Left colon (tissue), 2 donors: Measurements from ENCODE around the gene AADAT. TPM values are rescaled to one million over a fixed set of nuclear protein-coding genes. Genes with fewer than 3 reads are reported as not detected.
"Not testable (repeated sequence)": the region's sequence is repeated elsewhere in the genome, so short reads cannot be mapped to it uniquely, and the experiment has no call there.

ENCODE experiments used
- ATAC-seq: fragments of 200-7000 bp; cut with Tn5 transposase; one replicate; pipeline ENCODE4 v1.9.1; 2020; ENCODE audit warnings: mild to moderate bottlenecking, moderate library complexity
- DNase-seq, 2 donors: peaks; one replicate each; pipeline ENCODE4 v3.0.0-alpha.2; 2020
- intact Hi-C, 2 donors: fragments of 100-400 bp; cut with DNase I in 1 of 2; cut with micrococcal nuclease in 1 of 2; formaldehyde crosslinking; loops; one replicate each; pipeline versions ENCODE4 v1.11.2 to v1.14.0; 2022; cut with DNase I, micrococcal nuclease
- long read RNA-seq: library from polyadenylated mRNA; unstranded; transcript quantifications from one replicate; pipeline ENCODE4 v2.0.0, GENCODE V29; 2021
- total RNA-seq, 2 donors: library from RNA; stranded (reverse); fragmentation: NEBNext Ultra II Directional; extraction: Animal tissue kit (Norgen Biotek cat#: 25700); gene quantifications; one replicate each; pipeline ENCODE4 v1.2.1, GENCODE V29; 2021
- donor health status: DM: no; HTN: no; CAD: no.
- donor health status: DM: yes; HTN: yes; CAD: no.

The AADAT gene
- 1 to 10 TPM; 3.8 to 4.0 TPM for total RNA-seq
- long read RNA-seq, partial matches to known transcripts = 0 of 3 reads
- long read RNA-seq, other reads (novel, unspliced or antisense) = 1 of 3 reads

DNA sequence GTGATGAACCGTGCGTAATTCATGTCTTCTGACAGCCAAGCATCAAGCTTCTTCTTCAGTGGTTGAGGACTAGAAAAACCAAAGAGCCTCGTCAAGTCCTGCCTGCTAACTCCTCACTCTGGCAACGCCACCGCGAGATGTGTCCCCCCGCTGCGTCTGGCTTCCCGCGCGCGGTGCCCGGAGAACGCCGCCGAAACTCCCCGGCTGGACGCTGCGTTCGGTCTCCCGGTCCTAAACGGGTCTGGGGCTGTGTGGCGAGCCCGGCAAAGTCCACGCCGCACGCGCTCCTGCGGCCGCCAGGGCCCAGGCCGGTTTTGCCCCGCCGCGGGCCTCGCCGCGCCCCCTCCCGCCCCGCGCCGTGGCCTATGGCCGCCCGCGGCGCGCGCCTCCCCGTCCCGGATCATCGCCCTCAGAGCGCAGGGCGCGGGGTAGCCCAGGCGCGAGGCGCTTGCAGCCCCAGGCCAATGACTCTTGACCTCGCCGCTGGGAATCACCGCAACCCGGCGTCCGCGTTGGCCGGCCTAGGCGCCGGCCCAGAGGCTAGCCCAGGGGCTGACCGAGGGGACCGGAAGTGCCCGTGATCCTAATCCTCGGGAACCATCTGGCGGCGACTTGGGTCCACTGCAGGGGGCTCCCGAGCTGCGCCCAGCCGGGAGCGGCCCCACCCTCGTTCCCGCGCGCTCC is at the start of gene AADAT:
Gene AADAT, minus strand, starts transcription at position 289 of the 684 bp plus-strand sequence. Its CDS starts 266 bp downstream, at position 23.
- ATAC-seq (peak; percentile 96), DNase-seq (peak; percentile 75 to 80)
- intact Hi-C loops = no loop called here

DNA sequence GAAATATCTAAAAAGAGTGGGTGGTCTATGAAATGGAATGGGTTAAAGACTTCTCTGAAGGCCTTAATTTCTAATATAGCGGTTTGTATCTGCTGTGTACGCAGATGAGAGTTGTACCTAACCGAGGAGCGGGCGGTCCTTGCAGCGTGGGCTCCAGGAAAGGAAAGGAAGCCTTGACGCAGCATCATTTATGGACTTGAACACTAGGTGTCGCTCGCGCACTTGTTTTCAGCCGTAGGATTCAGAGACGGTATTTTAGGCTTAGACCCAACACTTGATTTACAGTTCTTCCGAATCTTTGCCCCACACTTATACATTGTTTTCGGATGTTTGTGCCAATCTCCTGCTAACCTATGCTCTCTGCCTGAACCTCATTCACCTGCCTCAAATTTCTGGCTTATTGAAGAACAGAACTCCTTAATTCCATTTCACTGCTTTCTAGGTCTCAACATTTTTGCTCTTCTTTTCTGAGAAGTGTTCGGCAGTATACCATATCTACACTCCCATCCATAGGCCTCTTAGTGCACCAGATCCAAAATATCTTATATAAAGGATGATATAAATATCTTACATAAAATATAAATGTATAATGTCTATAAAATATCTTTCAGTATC is 48.9 kb upstream of the AADAT start:
- intact Hi-C loops = loop anchor here in 1 of 2 donors (5.0 kb wide), 1 partner anchor 124 kb away; no protein-coding TSS in a partner anchor
- DNase-seq (peak; percentile 35 to 81), ATAC-seq (peak; percentile 68)

DNA sequence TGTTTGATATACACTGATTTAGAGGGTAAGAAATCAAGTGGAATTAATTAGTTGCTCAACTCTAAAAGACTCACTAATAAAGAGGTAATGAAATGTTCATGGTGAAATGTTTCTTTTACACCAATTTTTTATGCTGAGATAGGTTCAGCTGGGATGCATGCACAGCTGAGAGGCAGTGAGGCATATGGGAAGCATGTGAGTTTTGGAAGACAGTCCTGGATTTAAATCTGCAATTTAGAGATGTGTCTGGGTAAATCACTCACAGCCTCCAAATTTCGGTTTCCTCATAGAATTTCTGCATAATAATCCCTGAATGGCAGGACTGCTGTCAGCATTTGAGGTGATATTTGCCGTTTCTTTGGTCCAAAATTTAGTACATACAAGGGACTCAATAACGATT is 48.2 kb upstream of the AADAT start:
- intact Hi-C loops = loop anchor here in 1 of 2 donors (5.0 kb wide), 1 partner anchor 124 kb away; no protein-coding TSS in a partner anchor
- ATAC-seq (no peak), DNase-seq (no peak)

DNA sequence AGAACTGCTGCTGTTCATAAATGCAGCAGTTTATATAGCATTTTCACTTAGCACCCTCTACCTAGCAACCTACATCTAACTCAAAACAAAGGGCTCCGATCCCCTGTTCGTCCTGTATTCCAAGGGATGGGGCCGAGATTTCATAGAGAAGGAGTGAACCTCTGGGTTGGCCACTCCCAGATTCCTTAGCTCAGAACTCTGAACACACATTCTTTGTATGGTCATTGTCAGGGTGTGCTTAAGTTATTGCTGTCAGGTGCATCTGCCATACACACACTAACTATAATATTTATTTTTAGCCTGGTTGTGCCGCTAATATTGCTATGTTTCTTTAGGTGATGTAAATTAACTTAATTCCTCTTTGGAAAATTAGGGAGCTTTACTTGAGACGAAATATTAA is 47.7 kb upstream of the AADAT start:
- intact Hi-C loops = loop anchor here in 1 of 2 donors (5.0 kb wide), 1 partner anchor 125 kb away; no protein-coding TSS in a partner anchor
- no peak for DNase-seq
- ATAC-seq = no peak

DNA sequence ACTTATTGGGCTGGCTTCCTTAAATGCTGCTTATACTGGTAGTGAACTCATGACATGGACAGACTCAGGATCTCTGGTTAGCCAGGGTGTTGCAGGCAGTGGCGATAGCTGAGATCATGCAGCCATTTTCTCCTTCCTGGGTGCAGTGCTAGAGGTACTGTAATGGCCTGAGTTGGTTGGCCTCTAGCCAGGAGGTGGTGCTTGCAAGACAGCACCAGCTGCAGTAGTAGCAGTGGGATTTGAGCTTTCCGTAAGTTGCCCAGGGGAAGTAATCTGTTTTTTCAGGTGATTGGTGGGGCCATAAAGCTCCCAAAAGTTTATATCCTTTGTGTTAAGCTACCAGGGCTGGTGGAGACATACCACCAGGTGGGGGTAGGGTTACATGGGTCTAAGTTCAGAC is 45.1 kb upstream of the AADAT start:
- intact Hi-C loops = loop anchor here in 1 of 2 donors (5.0 kb wide), 1 partner anchor 127 kb away; no protein-coding TSS in a partner anchor
- ATAC-seq = peak; percentile 44

DNA sequence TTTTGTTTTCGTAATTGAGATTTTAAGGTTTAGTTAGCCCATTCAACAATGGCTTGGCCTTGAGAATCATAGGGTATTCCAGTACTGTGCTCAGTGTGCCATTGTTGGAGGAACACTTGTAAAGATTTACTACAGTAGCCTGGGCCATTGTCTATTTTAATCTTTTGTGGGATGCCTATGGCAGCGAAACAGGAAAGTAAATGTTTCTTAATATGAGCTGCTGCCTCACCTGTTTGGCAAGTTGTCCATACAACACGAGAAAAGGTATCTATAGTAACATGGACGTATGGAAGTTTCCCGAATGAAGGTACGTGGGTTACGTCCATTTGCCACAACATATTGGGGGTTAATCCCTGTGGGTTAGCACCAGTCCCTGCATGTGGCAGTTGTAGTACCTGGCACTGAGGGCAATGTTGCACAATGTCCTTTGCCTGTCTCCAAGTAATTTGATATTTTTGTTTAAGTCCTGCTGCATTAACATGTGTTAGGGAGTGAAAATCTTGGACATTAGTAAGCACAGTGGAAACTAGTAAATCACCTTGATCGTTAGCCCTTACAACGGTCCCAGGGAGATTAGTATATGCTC is 38.6 kb upstream of the AADAT start:
- DNase-seq (no peak), ATAC-seq (no peak)
- intact Hi-C loops = no loop called here

More for the DNA sequence above, 45.1 kb upstream of the AADAT start:
- DNase-seq = peak; percentile 23 to 25

DNA sequence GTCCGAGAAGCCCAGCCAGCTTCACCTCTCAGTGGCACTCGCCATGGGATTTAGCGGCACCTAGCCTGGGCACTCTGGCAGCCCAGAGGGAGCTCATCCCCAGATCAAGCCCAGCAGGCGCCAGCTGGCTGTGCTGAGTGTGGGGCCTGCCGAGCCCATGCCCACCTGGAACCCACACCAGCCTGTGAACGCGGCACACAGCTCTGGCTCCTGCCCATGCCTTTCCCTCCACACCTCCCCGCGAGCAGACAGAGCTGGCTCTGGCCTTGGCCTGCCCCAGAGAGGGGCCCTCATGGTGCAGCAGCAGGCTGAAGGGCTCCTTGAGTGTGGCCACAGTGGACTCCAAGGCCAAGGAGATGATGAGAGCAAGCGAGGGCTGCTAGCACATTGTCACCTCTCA is 38.0 kb upstream of the AADAT start:
- intact Hi-C loops = no loop called here
- no peak for ATAC-seq
- DNase-seq = no peak

DNA sequence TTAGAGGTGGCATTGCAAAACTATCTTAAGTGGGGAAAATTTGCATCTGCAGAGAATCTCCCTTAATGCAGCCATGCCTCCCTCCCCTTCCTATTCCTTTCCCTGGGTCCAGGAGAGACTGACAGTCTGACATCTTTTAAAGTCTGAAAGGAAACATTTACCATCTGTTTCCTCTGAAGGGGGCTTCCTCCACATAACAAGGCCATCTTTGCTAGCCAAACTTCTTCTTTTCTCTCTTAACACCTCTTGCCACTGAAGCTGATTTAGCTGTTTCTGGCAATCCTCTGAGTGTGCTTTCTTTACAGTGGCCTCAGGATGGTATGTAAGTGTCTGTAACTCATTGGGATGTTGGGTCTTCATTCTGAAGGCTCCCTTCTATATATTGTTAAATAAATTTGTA is 34.6 kb upstream of the AADAT start:
- intact Hi-C loops = no loop called here
- ATAC-seq = no peak
- DNase-seq = no peak

DNA sequence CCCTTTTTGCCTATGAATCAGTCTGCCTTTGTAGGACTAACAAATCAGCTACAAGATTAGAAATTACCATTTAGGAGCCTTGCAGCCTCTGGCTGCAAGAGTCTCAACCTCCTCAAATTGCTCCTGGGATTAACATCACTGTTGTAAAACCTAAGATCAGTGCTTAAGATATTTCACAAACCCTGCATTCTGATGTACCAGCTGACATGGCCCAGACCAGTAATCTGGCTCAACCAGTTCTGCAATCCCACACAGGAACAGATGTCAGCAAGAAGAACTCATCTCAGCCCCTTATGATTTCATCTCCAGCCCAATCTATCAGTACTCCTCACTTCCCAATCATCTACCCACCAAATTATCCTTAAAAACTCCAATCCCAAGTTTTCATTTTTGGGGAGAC is 32.5 kb upstream of the AADAT start:
- ATAC-seq (no peak), DNase-seq (no peak)
- intact Hi-C loops = no loop called here

DNA sequence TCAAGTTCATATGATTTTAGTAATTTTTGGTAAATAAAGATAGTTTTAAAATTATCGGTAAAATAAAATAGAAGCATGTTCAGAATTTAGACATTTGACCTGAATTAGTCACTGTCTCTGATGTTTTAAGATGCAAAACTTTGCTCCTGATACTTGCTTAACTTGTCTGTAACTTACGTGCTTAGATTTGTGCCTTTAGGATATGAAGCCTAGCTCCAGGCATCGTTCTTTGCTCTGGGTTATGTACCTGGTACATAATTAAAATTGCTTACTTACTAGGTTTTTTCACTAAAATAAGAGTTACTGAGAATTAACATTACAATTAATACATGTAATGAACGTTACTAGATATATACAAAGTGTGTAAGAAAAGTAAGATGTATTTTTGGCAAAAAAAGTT is 24.9 kb upstream of the AADAT start:
- no peak for ATAC-seq
- intact Hi-C loops = no loop called here
- DNase-seq = no peak

DNA sequence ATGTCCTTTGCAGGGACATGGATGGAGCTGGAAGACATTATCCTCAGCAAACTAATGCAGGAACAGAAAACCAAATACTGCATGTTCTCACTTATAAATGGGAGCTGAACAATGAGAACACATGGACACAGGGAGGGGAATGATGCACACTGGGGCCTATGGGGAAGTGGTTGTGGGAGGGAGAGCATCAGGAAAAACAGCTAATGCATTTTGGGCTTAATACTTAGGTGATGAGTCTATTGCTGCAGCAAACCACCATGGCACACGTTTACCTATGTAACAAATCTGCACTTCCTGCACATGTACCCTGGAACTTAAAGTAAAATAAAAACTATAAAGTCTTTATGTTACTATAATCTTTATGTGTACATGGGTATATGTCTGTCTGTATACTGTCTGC is 24.4 kb upstream of the AADAT start:
- intact Hi-C loops, ATAC-seq, DNase-seq: not testable (repeated sequence)

DNA sequence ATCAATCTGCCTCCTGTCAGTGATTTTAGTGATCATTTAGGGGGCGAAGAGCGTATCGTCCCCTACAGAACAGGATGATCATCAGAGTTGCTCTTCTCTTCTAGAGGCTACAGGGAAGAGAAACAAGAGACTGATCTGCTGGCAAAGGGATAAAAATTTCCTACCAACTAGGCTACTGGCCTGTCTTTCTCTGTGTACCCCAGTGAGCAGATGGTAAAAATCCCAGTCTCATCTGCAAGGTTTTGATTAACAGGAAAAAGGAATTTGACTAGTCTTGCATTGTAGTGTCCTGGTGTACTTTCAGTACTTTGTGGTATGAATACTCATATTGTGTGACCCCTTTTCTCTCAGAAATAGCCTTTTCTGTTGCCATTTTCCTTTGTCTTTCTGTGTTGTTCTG is 21.8 kb upstream of the AADAT start:
- ATAC-seq = no peak
- intact Hi-C loops = no loop called here

DNA sequence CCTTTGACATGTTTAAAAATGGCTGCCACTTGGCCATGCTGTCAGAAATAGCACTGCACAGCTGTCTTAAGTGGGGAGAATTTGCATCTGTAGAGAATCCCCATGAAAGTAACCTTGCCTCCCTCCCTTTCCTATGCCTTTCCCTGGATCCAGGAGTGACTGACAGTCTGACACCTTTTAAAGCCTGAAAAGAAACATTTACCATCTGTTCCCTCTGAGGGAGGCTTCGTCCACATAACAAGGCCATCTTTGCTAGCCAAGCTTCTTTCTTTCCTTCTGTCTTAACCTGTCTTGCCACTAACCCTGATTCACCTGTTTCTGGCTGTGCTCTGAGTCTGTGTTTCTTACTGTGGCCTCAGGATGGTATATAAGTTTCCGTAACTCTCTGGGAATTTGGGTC is 21.3 kb upstream of the AADAT start:
- intact Hi-C loops = no loop called here
- DNase-seq = no peak
- no peak for ATAC-seq

More for the DNA sequence above, 21.8 kb upstream of the AADAT start:
- no peak for DNase-seq

DNA sequence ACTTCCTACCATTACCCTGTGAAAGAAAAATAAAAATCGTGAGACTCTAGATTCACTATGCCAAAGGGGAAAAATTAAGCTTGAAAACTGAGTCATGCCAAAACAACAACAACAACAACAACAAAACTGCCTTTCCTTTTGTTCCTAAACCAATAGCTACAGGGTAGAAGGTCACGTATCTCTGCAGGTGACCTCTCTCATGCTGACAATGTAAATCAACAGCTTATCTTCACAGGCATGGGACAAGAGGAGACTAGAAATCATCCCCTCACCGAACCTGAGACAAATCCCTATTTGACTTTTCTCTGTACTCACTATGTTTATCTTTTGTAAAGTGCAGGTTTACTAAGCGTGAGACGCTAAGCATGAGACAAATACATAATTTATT is 20.5 kb upstream of the AADAT start:
- ATAC-seq (no peak), DNase-seq (no peak)
- intact Hi-C loops = no loop called here

DNA sequence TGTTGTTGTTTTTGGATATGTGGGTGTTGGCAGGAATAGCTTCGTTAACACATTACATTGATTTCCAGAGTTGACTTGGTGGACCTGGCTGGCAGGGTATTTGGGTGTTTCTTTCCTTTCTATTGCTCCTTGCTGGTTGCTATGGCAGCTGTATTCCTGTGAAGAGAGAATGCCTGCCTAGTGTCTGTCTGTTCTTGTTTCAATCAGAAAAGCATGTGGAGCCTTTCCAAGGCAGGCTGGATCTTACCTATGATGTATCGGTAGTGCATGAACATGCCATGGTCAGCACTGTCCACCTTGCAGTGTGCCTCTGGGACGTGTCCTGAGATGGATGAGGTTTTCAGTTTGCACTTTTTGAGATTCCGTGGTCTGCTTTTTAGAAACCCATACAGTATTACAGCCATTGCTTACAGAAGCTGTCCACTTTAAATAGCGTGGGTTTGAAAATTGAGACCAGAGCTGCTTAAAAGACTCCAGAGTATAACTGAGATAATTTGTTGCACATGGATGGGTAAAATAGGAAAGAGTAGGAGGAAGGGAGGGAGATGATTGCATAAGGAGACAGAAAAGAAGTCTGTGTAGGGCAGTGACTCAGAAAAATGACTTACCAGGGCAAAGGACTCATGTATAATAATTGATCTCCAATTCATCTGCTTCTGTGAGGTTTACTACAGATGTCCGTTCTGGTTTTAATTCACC is 20.0 kb upstream of the AADAT start:
- intact Hi-C loops = no loop called here
- no peak for DNase-seq
- no peak for ATAC-seq

DNA sequence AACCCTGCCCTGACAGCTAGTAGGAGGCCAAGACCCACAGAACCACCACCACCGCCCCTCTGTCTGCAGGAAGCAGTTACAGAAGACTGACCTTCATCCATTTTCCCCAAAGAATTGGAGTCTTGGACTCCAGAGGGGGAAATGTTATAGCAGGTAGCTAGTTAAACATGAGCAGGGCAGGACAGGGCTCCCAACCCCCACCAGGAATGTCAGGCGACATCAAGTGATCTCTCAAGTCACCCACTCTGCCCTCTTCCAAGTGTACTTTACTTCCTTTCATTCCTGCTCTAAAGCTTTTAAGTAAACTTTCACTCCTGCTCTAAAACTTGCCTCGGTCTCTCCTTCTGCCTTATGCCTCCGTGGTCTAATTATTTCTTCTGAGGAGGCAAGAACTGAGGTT is 17.1 kb upstream of the AADAT start:
- no peak for ATAC-seq
- intact Hi-C loops = no loop called here
- no peak for DNase-seq

DNA sequence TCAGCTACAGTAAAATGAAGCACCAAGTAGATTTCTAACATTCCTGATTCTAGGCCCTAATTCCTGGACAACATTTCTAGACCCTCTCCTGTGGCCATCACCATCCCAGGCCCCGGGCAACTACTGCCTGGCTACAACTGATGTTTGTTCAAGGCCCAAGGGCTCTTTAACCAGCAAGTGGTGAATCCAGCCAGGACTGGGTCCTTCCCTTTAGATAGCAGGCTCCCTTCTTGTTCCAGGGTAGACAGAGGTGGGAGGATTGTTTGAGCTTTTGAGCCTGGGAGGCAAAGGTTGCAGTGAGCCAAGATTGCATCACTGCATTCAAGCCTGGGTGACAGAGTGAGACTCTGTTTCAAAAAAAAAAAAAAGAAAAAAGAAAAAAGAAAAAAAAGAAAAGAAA is 12.7 kb upstream of the AADAT start:
- ATAC-seq = no peak
- DNase-seq = no peak
- intact Hi-C loops = no loop called here

DNA sequence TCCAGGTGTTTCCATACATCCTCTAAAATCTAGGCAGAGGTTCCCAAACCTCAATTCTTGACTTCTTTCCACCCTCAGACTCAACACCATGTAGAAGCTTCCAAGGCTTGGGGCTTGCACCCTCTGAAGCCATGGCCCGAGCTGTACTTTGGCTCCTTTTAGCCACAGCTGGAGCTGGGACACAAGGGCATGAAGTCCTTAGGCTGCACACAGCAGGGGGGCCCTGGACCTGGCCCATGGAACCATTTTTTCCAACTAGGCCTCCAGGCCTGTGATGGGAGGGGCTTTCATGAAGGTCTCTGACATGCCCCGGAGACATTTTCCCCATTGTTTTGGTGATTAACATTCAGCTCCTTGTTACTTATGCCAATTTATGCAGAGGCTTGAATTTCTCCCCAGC is 8.4 kb upstream of the AADAT start:
- DNase-seq, intact Hi-C loops, ATAC-seq: not testable (repeated sequence)

DNA sequence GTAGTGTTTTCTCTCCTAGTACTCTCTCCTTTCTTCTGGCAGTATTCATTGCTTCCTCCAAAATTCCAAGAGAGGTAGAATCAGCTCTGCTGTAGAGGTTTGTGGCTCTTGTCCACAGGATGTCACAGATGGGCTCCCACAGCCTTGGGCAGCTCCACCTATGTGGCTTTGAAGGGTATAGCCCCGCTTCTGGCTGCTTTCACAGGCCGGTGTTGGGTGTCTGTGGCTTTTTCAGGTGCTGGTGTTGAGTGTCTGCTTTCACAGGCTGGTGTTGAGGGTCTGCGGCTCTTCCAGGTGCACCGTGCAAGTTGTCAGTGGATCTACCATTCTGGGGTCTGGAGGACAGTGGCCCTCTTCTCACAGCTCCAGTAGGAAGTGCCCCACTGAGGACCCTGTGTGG is 7.9 kb upstream of the AADAT start:
- intact Hi-C loops = no loop called here
- no peak for ATAC-seq
- DNase-seq = no peak
